Measurements from ENCODE around the gene ANAPC5. TPM values are rescaled to one million over a fixed set of nuclear protein-coding genes. Genes with fewer than 3 reads are reported as not detected.
"Not testable (repeated sequence)": the region's sequence is repeated elsewhere in the genome, so short reads cannot be mapped to it uniquely, and the experiment has no call there.

ANAPC5 gene
- total RNA-seq, 4 donors from 2014 or later, result 70.9 to 81.8 (median 75.5) TPM

GRCh38 chr12:121390856-121391255 lies 38.6 kb upstream of the ANAPC5 start:
- intact Hi-C loops (cut with DNase I), result no loop called here
- Histone ChIP-seq H3K4me3 (no peak overlapping the region), H3K27me3 (no peaks in the 10 kb centered on the region), H3K9me3 (no peaks in the 10 kb centered on the region), H3K27ac (replicated peaks in 1 of 4) (no peak overlapping the region), H3K36me3 (no peaks in the 10 kb centered on the region), H3K4me1 (peaks cover 0 to 2% (median 0%) of the 10 kb centered on the region in 4 donors)
- 74% methylated on average over 2 of the region's 2 CpGs for WGBS
- DNase-seq (ENCODE audit: extremely low spot score), result no peak
- TF ChIP-seq EP300 (IDR thresholded peaks at IDR 0.05), result no peak
- TF ChIP-seq, protein P1, sequence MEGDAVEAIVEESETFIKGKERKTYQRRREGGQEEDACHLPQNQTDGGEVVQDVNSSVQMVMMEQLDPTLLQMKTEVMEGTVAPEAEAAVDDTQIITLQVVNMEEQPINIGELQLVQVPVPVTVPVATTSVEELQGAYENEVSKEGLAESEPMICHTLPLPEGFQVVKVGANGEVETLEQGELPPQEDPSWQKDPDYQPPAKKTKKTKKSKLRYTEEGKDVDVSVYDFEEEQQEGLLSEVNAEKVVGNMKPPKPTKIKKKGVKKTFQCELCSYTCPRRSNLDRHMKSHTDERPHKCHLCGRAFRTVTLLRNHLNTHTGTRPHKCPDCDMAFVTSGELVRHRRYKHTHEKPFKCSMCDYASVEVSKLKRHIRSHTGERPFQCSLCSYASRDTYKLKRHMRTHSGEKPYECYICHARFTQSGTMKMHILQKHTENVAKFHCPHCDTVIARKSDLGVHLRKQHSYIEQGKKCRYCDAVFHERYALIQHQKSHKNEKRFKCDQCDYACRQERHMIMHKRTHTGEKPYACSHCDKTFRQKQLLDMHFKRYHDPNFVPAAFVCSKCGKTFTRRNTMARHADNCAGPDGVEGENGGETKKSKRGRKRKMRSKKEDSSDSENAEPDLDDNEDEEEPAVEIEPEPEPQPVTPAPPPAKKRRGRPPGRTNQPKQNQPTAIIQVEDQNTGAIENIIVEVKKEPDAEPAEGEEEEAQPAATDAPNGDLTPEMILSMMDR (IDR thresholded peaks at IDR 0.05), result no peak
- TF ChIP-seq POLR2AphosphoS5 (IDR thresholded peaks at IDR 0.05), result no peak

GRCh38 chr12:121388421-121388981 lies 36.3 kb upstream of the ANAPC5 start:
- WGBS, result 83% methylated on average over 5 of the region's 5 CpGs
- peaks cover 0 to 2% (median 0%) of the 10 kb centered on the region in 4 donors for H3K4me1 ChIP-seq
- H3K9me3 ChIP-seq, result no peaks in the 10 kb centered on the region
- intact Hi-C loops (cut with DNase I), result no loop called here
- H3K36me3 ChIP-seq, result no peaks in the 10 kb centered on the region
- H3K27me3 ChIP-seq, result no peaks in the 10 kb centered on the region
- no peak for DNase-seq (ENCODE audit: extremely low spot score)
- H3K4me3 ChIP-seq, result no peak overlapping the region
- no peak overlapping the region for H3K27ac ChIP-seq (replicated peaks in 1 of 4)
- TF ChIP-seq POLR2AphosphoS5 (IDR thresholded peaks at IDR 0.05) (no peak), EP300 (IDR thresholded peaks at IDR 0.05) (no peak), POLR2A (IDR thresholded peaks at IDR 0.05; ENCODE audit: low read depth) (no peak)
- TF ChIP-seq, protein P1 (IDR thresholded peaks at IDR 0.05), result no peak

GRCh38 chr12:121384891-121385290 lies 32.7 kb upstream of the ANAPC5 start:
- H3K4me1 ChIP-seq; H3K9me3 ChIP-seq; H3K36me3 ChIP-seq; H3K27ac ChIP-seq (replicated peaks in 1 of 4); intact Hi-C loops (cut with DNase I); DNase-seq (ENCODE audit: extremely low spot score); H3K27me3 ChIP-seq; H3K4me3 ChIP-seq: not testable (repeated sequence)
- WGBS, result 80% methylated on average over 6 of the region's 6 CpGs

DNA sequence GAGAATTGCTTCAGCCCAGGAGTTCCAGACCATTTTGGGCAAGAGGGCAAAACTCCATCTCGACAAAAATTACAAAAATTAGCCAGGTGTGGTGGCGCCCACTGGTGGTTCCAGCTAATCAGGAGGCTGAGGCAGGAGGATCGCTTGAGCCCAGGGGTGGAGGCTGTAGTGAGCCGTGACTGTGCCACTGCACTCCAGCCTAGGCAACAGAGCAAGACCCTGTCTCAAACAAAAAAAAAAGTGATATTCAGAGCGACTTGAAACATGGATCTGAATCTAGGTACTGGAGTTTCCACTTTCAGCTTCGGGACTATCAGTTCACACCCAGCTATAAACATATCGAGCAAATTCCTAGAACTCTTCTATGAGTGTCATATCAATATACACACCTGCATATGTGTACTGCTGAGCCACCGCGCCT lies 31.4 kb upstream of the ANAPC5 start:
- Histone ChIP-seq H3K4me1 (no peaks in the 10 kb centered on the region), H3K4me3 (no peak overlapping the region), H3K36me3 (no peaks in the 10 kb centered on the region), H3K27ac (replicated peaks in 1 of 4) (no peak overlapping the region), H3K27me3 (no peaks in the 10 kb centered on the region), H3K9me3 (no peaks in the 10 kb centered on the region)
- WGBS, result 85% methylated on average over 9 of the region's 9 CpGs
- no peak for TF ChIP-seq EP300 (IDR thresholded peaks at IDR 0.05)
- TF ChIP-seq POLR2AphosphoS5 (IDR thresholded peaks at IDR 0.05), result no peak
- no peak for TF ChIP-seq POLR2A (IDR thresholded peaks at IDR 0.05; ENCODE audit: low read depth)
- TF ChIP-seq, protein P1 (IDR thresholded peaks at IDR 0.05), result no peak
- intact Hi-C loops (cut with DNase I), result no loop called here
- no peak for DNase-seq (ENCODE audit: extremely low spot score)

DNA sequence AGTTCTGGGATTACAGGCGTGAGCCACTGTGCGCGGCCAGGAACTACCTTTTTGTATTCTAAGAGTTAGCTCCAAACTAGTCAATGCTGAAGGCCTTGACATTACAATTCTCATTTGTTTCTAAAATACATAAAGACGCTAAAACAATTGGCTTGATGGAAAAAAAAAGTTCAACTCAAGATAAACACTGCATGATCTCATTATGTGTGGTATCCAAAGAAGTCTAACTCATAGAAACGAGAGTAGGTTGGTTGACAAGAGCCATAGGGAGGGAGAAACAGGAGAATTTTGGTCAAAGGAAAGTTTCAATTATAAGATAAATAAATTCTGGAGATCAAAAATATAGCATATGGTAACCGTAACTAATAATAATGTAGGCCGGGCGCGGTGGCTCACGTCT lies 27.7 kb upstream of the ANAPC5 start:
- Histone ChIP-seq H3K4me1 (no peaks in the 10 kb centered on the region), H3K4me3 (no peak overlapping the region), H3K27ac (replicated peaks in 1 of 4) (no peak overlapping the region), H3K9me3 (no peaks in the 10 kb centered on the region), H3K27me3 (no peaks in the 10 kb centered on the region), H3K36me3 (no peaks in the 10 kb centered on the region)
- no peak for DNase-seq (ENCODE audit: extremely low spot score)
- TF ChIP-seq POLR2A (IDR thresholded peaks at IDR 0.05; ENCODE audit: low read depth) (no peak), POLR2AphosphoS5 (IDR thresholded peaks at IDR 0.05) (no peak), EP300 (IDR thresholded peaks at IDR 0.05) (no peak)
- TF ChIP-seq, protein P1 (IDR thresholded peaks at IDR 0.05), result no peak
- 85% methylated on average over 10 of the region's 10 CpGs for WGBS
- intact Hi-C loops (cut with DNase I), result no loop called here

Data from esophagus muscularis mucosa (tissue), 4 donors.